Mucosa of rectum (tissue), 2 donors: ENCODE data around the gene SMAD2.

Source experiments
- H3K27ac ChIP-seq, 2 donors: one replicate each; pipeline ENCODE4 v1.7.0; 2013; ENCODE audit warnings: inconsistent platforms in 2 of 2, low read depth in 2 of 2, low read length in 2 of 2
- H3K27me3 ChIP-seq, 2 donors: one replicate each; pipeline ENCODE4 v1.7.0; 2013; ENCODE audit warnings: low read length in 2 of 2; ENCODE audit not compliant: control insufficient read depth in 2 of 2, insufficient read depth in 2 of 2
- H3K36me3 ChIP-seq, 2 donors: one replicate each; pipeline ENCODE4 v1.7.0; 2013; ENCODE audit warnings: low read length in 2 of 2; ENCODE audit not compliant: control insufficient read depth in 2 of 2, insufficient read depth in 2 of 2
- H3K4me1 ChIP-seq, 2 donors: one replicate each; pipeline ENCODE4 v1.7.0; 2013; ENCODE audit warnings: low read length in 2 of 2, mild to moderate bottlenecking in 1 of 2; ENCODE audit not compliant: control insufficient read depth in 2 of 2, insufficient read depth in 2 of 2
- H3K4me3 ChIP-seq, 2 donors: one replicate each; pipeline ENCODE4 v1.7.0; 2013; ENCODE audit warnings: low read length in 2 of 2
- H3K9ac ChIP-seq, 2 donors: one replicate each; pipeline ENCODE4 v1.7.0; 2013; ENCODE audit warnings: low read length in 2 of 2, low read depth in 1 of 2, mild to moderate bottlenecking in 1 of 2
- H3K9me3 ChIP-seq, 2 donors: one replicate each; pipeline ENCODE4 v1.7.0; 2013; ENCODE audit warnings: low read length in 2 of 2; ENCODE audit not compliant: control insufficient read depth in 2 of 2
- donor health status: healthy.
- donor health status: Normal muscosa, but diverticular disease.

SMAD2 gene

GRCh38 chr18:47863041-47863440 is 67.4 kb downstream of the SMAD2 start:
- no peaks in the 10 kb centered on the region for H3K4me1 ChIP-seq
- H3K9me3 ChIP-seq = peaks cover 0 to 2% of the 10 kb centered on the region in 2 donors
- no peak overlapping the region for H3K4me3 ChIP-seq
- H3K36me3 ChIP-seq = peaks cover 30 to 42% of the 10 kb centered on the region in 2 donors
- H3K27me3 ChIP-seq = no peaks in the 10 kb centered on the region
- H3K27ac ChIP-seq = no peak overlapping the region
- no peak overlapping the region for H3K9ac ChIP-seq

- Histone ChIP-seq H3K9me3 (peaks cover 5 to 6% of the 10 kb centered on the region in 2 donors), H3K36me3 (peaks cover 18 to 40% of the 10 kb centered on the region in 2 donors), H3K4me3 (no peak overlapping the region), H3K27ac (no peak overlapping the region), H3K4me1 (no peaks in the 10 kb centered on the region), H3K9ac (no peak overlapping the region), H3K27me3 (no peaks in the 10 kb centered on the region)
Observed at GRCh38 chr18:47858607-47859006, 71.9 kb downstream of the SMAD2 start.

GRCh38 chr18:47847635-47848034 is 82.8 kb downstream of the SMAD2 start:
- H3K27ac ChIP-seq = no peak overlapping the region
- H3K36me3 ChIP-seq = peaks cover 16% of the 10 kb centered on the region in 2 donors

GRCh38 chr18:47846431-47846830 is 84.0 kb downstream of the SMAD2 start:
- H3K4me1 ChIP-seq = no peaks in the 10 kb centered on the region
- H3K27ac ChIP-seq = no peak overlapping the region
- no peak overlapping the region for H3K9ac ChIP-seq
- H3K9me3 ChIP-seq = no peaks in the 10 kb centered on the region
- no peaks in the 10 kb centered on the region for H3K27me3 ChIP-seq
- H3K4me3 ChIP-seq = no peak overlapping the region
- H3K36me3 ChIP-seq = peaks cover 19 to 24% of the 10 kb centered on the region in 2 donors

More at GRCh38 chr18:47847635-47848034, 82.8 kb downstream of the SMAD2 start:
- no peak overlapping the region for H3K9ac ChIP-seq
- no peak overlapping the region for H3K4me3 ChIP-seq
- H3K4me1 ChIP-seq = no peaks in the 10 kb centered on the region
- no peaks in the 10 kb centered on the region for H3K27me3 ChIP-seq
- H3K9me3 ChIP-seq = no peaks in the 10 kb centered on the region

GRCh38 chr18:47844828-47845498 is 85.5 kb downstream of the SMAD2 start:
- no peak overlapping the region for H3K9ac ChIP-seq
- no peak overlapping the region for H3K27ac ChIP-seq
- H3K4me1 ChIP-seq = no peaks in the 10 kb centered on the region
- H3K36me3 ChIP-seq = peaks cover 22 to 32% of the 10 kb centered on the region in 2 donors
- no peak overlapping the region for H3K4me3 ChIP-seq
- no peaks in the 10 kb centered on the region for H3K9me3 ChIP-seq
- no peaks in the 10 kb centered on the region for H3K27me3 ChIP-seq

GRCh38 chr18:47842836-47843235 is 87.6 kb downstream of the SMAD2 start:
- Histone ChIP-seq H3K9ac (no peak overlapping the region), H3K27me3 (no peaks in the 10 kb centered on the region), H3K27ac (no peak overlapping the region), H3K36me3 (peaks cover 26 to 37% of the 10 kb centered on the region in 2 donors), H3K4me3 (no peak overlapping the region), H3K4me1 (no peaks in the 10 kb centered on the region), H3K9me3 (no peaks in the 10 kb centered on the region)

GRCh38 chr18:47838396-47838795 is 92.1 kb downstream of the SMAD2 start:
- Histone ChIP-seq H3K4me1 (no peaks in the 10 kb centered on the region), H3K36me3 (peaks cover 19 to 28% of the 10 kb centered on the region in 2 donors), H3K27me3 (no peaks in the 10 kb centered on the region), H3K4me3 (no peak overlapping the region), H3K9ac (no peak overlapping the region), H3K9me3 (no peaks in the 10 kb centered on the region), H3K27ac (no peak overlapping the region)

- H3K27ac ChIP-seq = no peak overlapping the region
- H3K36me3 ChIP-seq = peaks cover 5 to 6% of the 10 kb centered on the region in 2 donors
- H3K9me3 ChIP-seq = no peaks in the 10 kb centered on the region
Observed at GRCh38 chr18:47832348-47832747, 98.1 kb downstream of the SMAD2 start.

GRCh38 chr18:47831351-47831750 is 99.1 kb downstream of the SMAD2 start:
- H3K4me1 ChIP-seq = peaks cover 0 to 3% of the 10 kb centered on the region in 2 donors
- peaks cover 5 to 6% of the 10 kb centered on the region in 2 donors for H3K36me3 ChIP-seq
- H3K27me3 ChIP-seq = no peaks in the 10 kb centered on the region
- no peak overlapping the region for H3K9ac ChIP-seq
- H3K9me3 ChIP-seq = no peaks in the 10 kb centered on the region
- no peak overlapping the region for H3K4me3 ChIP-seq
- H3K27ac ChIP-seq = no peak overlapping the region

More at GRCh38 chr18:47832348-47832747, 98.1 kb downstream of the SMAD2 start:
- no peaks in the 10 kb centered on the region for H3K27me3 ChIP-seq
- no peak overlapping the region for H3K4me3 ChIP-seq
- H3K9ac ChIP-seq = no peak overlapping the region
- no peaks in the 10 kb centered on the region for H3K4me1 ChIP-seq

GRCh38 chr18:47830772-47831171 is 99.7 kb downstream of the SMAD2 start:
- no peaks in the 10 kb centered on the region for H3K27me3 ChIP-seq
- H3K36me3 ChIP-seq = peaks cover 5 to 6% of the 10 kb centered on the region in 2 donors
- no peaks in the 10 kb centered on the region for H3K9me3 ChIP-seq
- H3K4me3 ChIP-seq = no peak overlapping the region
- no peak overlapping the region for H3K9ac ChIP-seq
- H3K4me1 ChIP-seq = peaks cover 0 to 7% of the 10 kb centered on the region in 2 donors
- H3K27ac ChIP-seq = no peak overlapping the region
